GM12878 (cell line): Measurements from ENCODE around the gene LRFN2. TPM values are rescaled to one million over a fixed set of nuclear protein-coding genes. Genes with fewer than 3 reads are reported as not detected.

Experiments
- ATAC-seq: fragments of 200-7000 bp; cut with Tn5 transposase; 3 replicates; pipeline ENCODE4 v1.9.1; 2020; ENCODE audit warnings: mild to moderate bottlenecking, moderate library complexity
- BruUV-seq: library from RNA; stranded (reverse); fragments of 400-500 nt; replicated peaks from 2 replicates; lab custom pipeline; 2021; lab: Mats Ljungman, UMichigan
- CTCF ChIA-PET: fragments of 300-600 bp; sonication (Branson Sonifier 250); formaldehyde crosslinking; extraction: SDS; loops from one replicate; lab custom pipeline; 2021; ENCODE audit warnings: inconsistent platforms; lab: Yijun Ruan, JAX
- POLR2A ChIA-PET: fragments of 350-600 bp; formaldehyde crosslinking; extraction: SDS; loops from one replicate; lab custom pipeline; 2021; ENCODE audit warnings: inconsistent platforms; lab: Charles Lee
- RAD21 ChIA-PET: fragments of 300-600 bp; sonication (Branson Sonifier 250); formaldehyde crosslinking; loops from one replicate; lab custom pipeline; 2023; ENCODE audit warnings: antibody characterized with exemption; ENCODE audit not compliant: unreplicated experiment; lab: Charles Lee
- SMC1A ChIA-PET: fragments of 300-600 bp; sonication (Branson Sonifier 250); formaldehyde crosslinking; loops from one replicate; lab custom pipeline; 2023; ENCODE audit not compliant: unreplicated experiment, uncharacterized antibody; lab: Charles Lee
- DNase-seq: peaks from one replicate; pipeline ENCODE4 v3.0.0-alpha.2; 2011; ENCODE audit warnings: low read depth, low spot score
- FAIRE-seq: peaks from 3 replicates; lab custom pipeline; 2011; peaks lifted over from hg19 to GRCh38; lab: Jason Lieb, UNC
- H2AFZ ChIP-seq: 2 replicates; pipeline ENCODE4 v1.6.0; 2011; ENCODE audit warnings: low read depth, low read length, control low read depth; ENCODE audit not compliant: control insufficient read depth
- H3K27ac ChIP-seq: 2 replicates; pipeline ENCODE4 v1.5.1; 2011; ENCODE audit warnings: control low read depth; ENCODE audit not compliant: control insufficient read depth, insufficient read depth
- H3K27me3 ChIP-seq, 2 experiments: replicated peaks in 1 of 2; 2 replicates each; pipeline versions ENCODE4 v1.6.0 to v1.6.1; 2011; ENCODE audit warnings: low read length in 1 of 2; ENCODE audit not compliant: control insufficient read depth in 2 of 2, insufficient read depth in 2 of 2
- H3K36me3 ChIP-seq, 2 experiments: 2 replicates each; pipeline ENCODE4 v1.5.1; 2011; ENCODE audit warnings: low read length in 1 of 2; ENCODE audit not compliant: control insufficient read depth in 2 of 2, insufficient read depth in 2 of 2
- H3K4me1 ChIP-seq: 2 replicates; pipeline ENCODE4 v1.6.1; 2011; ENCODE audit warnings: mild to moderate bottlenecking, low read length, moderate library complexity, mixed read lengths; ENCODE audit not compliant: control insufficient read depth, insufficient read depth
- H3K4me2 ChIP-seq: 2 replicates; pipeline ENCODE4 v1.6.0; 2011; ENCODE audit warnings: control low read depth; ENCODE audit not compliant: control insufficient read depth, insufficient read depth
- H3K4me3 ChIP-seq: fragments of 200-600 bp; sonication (generic); 2 replicates; pipeline ENCODE4 v1.5.1; 2016
- H3K79me2 ChIP-seq: 2 replicates; pipeline ENCODE4 v1.6.0; 2011; ENCODE audit warnings: low read length; ENCODE audit not compliant: control insufficient read depth, insufficient read depth
- H3K9ac ChIP-seq: 2 replicates; pipeline ENCODE4 v1.8.0; 2011; ENCODE audit warnings: low read length, control low read depth, mixed read lengths; ENCODE audit not compliant: control insufficient read depth, insufficient read depth
- H3K9me3 ChIP-seq: replicated peaks from 3 replicates; pipeline ENCODE4 v1.5.1; 2011; ENCODE audit warnings: mild to moderate bottlenecking, low read length; ENCODE audit not compliant: control insufficient read depth, insufficient read depth
- H4K20me1 ChIP-seq: 2 replicates; pipeline ENCODE4 v1.6.0; 2011; ENCODE audit not compliant: control insufficient read depth, insufficient read depth
- ATF3 ChIP-seq: IDR thresholded peaks from 2 replicates; pipeline ENCODE4 v1.6.1; 2011; ENCODE audit warnings: low read depth, mild to moderate bottlenecking, low read length, moderate library complexity, borderline replicate concordance; ENCODE audit errors: extremely low read depth
- CBX5 ChIP-seq: sonication (generic); IDR thresholded peaks from 2 replicates; pipeline ENCODE4 v1.6.1; 2016; ENCODE audit warnings: low read depth, moderate library complexity, mild to moderate bottlenecking, inconsistent platforms
- E2F8 ChIP-seq: fragments of 450-650 bp; IDR thresholded peaks from 2 replicates; pipeline ENCODE4 v1.6.1; 2018; ENCODE audit warnings: mild to moderate bottlenecking, low read depth, moderate library complexity; ENCODE audit not compliant: partially characterized antibody
- EED ChIP-seq: sonication (generic); IDR thresholded peaks from 2 replicates; pipeline ENCODE4 v1.6.1; 2016; ENCODE audit warnings: antibody characterized with exemption, low read depth
- EGR1 ChIP-seq, 2 experiments: IDR thresholded peaks; 1 replicate in 1 of 2; 2 replicates in 1 of 2; pipeline ENCODE4 v1.6.1; 2011 to 2012; ENCODE audit warnings: low read depth in 2 of 2, low read length in 2 of 2, borderline replicate concordance in 1 of 2, mild to moderate bottlenecking in 1 of 2, moderate library complexity in 1 of 2
- EP300 ChIP-seq, 2 experiments: fragments of 150-350 bp in 1 of 2; IDR thresholded peaks; 2 replicates each; pipeline ENCODE4 v1.6.1; 2011 to 2012; ENCODE audit warnings: low read depth in 2 of 2, low read length in 2 of 2, borderline replicate concordance in 1 of 2, improper control_type of control experiment in 1 of 2, inconsistent platforms in 1 of 2; ENCODE audit not compliant: control insufficient read depth in 1 of 2
- GATAD2B ChIP-seq: fragments of 450-650 bp; conservative IDR thresholded peaks from 2 replicates; pipeline ENCODE4 v1.6.1; 2017; ENCODE audit warnings: low read depth, mild to moderate bottlenecking, moderate library complexity
- IRF4 ChIP-seq: IDR thresholded peaks from 2 replicates; pipeline ENCODE4 v1.6.1; 2011; ENCODE audit warnings: low read depth, low read length
- MYB ChIP-seq: fragments of 150-350 bp; IDR thresholded peaks from 2 replicates; pipeline ENCODE4 v1.6.1; 2014; ENCODE audit warnings: mild to moderate bottlenecking, low read depth, low read length, borderline replicate concordance
- NFYB ChIP-seq: IDR thresholded peaks from 2 replicates; pipeline ENCODE4 v1.6.1; 2011; ENCODE audit warnings: low read depth, mild to moderate bottlenecking, low read length, improper control_type of control experiment, moderate library complexity; ENCODE audit not compliant: insufficient read depth
- RELA ChIP-seq: fragments of 450-650 bp; IDR thresholded peaks from 2 replicates; pipeline ENCODE4 v1.8.0; 2014; ENCODE audit warnings: borderline replicate concordance; ENCODE audit not compliant: partially characterized antibody
- SMARCA5 ChIP-seq: fragments of 450-650 bp; IDR thresholded peaks from 2 replicates; pipeline ENCODE4 v1.6.1; 2017; ENCODE audit warnings: mild to moderate bottlenecking
- ZNF384 ChIP-seq: IDR thresholded peaks from 2 replicates; pipeline ENCODE4 v1.6.1; 2012; ENCODE audit warnings: low read depth, mild to moderate bottlenecking, low read length, improper control_type of control experiment, borderline replicate concordance
- ZNF622 ChIP-seq: fragments of 450-650 bp; IDR thresholded peaks from 2 replicates; pipeline ENCODE4 v1.6.1; 2017; ENCODE audit warnings: mild to moderate bottlenecking, inconsistent platforms
- WGBS: methylation state at CpG from one replicate; pipeline ENCODE4 v1.1.6; 2016; ENCODE audit warnings: low lambda C conversion rate; ENCODE audit not compliant: insufficient replicate concordance, insufficient coverage; ENCODE audit errors: missing lambda C conversion rate; 5-methylcytosine and 5-hydroxymethylcytosine counted together
- in situ Hi-C: fragments of 300-500 bp; cut with MboI; formaldehyde crosslinking; loops from 9 replicates; pipeline ENCODE4 v1.14.3; 2018; ENCODE audit warnings: mixed read lengths
- intact Hi-C: fragments of 100-400 bp; cut with micrococcal nuclease; formaldehyde crosslinking; loops from one replicate; pipeline ENCODE4 v1.14.2; 2022; ENCODE audit not compliant: unreplicated experiment
- polyA plus RNA-seq, 11 experiments: library from polyadenylated mRNA; depleted of rRNA in 4 of 11; unstranded in 6 of 11; stranded (reverse) in 5 of 11; fragments of >200 nt; fragmentation: Nextera tagmentation in 4 of 11; fragmentation: Illumina TruSeq in 1 of 11; extraction: Ambion mirVana in 4 of 11; extraction: Trizol in 1 of 11; gene quantifications; 1 replicate in 1 of 11; 2 replicates in 10 of 11; pipeline versions ENCODE4 v1.2.1 to v1.2.3, GENCODE V29; 2011 to 2016; ENCODE audit warnings: inconsistent platforms in 2 of 11, missing spikeins in 2 of 11, low read depth in 1 of 11
- total RNA-seq, 4 experiments: library from RNA; depleted of rRNA in 3 of 4; stranded (reverse); fragments of >200 nt in 3 of 4; fragmentation: Illumina TruSeq in 1 of 4; extraction: Trizol in 1 of 4; gene quantifications; 2 replicates each; pipeline versions ENCODE4 v1.2.1 to v1.2.3, GENCODE V29; 2013 to 2021

Gene LRFN2
- total and polyA plus RNA-seq, 10 of the 15 experiments (the other 5 are each of a cell fraction or from before 2014, with no cell fraction given) = not detected

GRCh38 chr6:40444312-40444711 lies 142.9 kb downstream of the LRFN2 start:
- H3K36me3 ChIP-seq = no peaks in the 10 kb centered on the region
- H3K4me3 ChIP-seq = no peak overlapping the region
- H3K27me3 ChIP-seq = peaks cover 2 to 3% of the 10 kb centered on the region in 2 experiments
- ChIA-PET POLR2A (no interaction called here), RAD21 (interaction anchor here (0.6 kb wide), 1 partner anchor 1577 kb away, joined by 3 read pairs; no protein-coding TSS in a partner anchor), SMC1A (no interaction called here), CTCF (no interaction called here)
- BruUV-seq = no TSS peak
- no peaks in the 10 kb centered on the region for H3K4me1 ChIP-seq
- intact Hi-C loops = no loop called here
- no peaks in the 10 kb centered on the region for H3K79me2 ChIP-seq
- 16% methylated on average over 3 of the region's 3 CpGs for WGBS
- no peak for DNase-seq
- no peak for ATAC-seq
- H2AFZ ChIP-seq = no peak overlapping the region
- no peaks in the 10 kb centered on the region for H4K20me1 ChIP-seq
- in situ Hi-C loops = no loop called here
- FAIRE-seq = no peak
- no peaks in the 10 kb centered on the region for H3K9me3 ChIP-seq
- TF ChIP-seq SMARCA5 (no peak), CBX5 (no peak), RELA (no peak), IRF4 (no peak), ATF3 (no peak), ZNF384 (no peak), MYB (no peak), EGR1 (IDR thresholded peaks at IDR 0.05; ENCODE audit: borderline replicate concordance in 1 of 2, low read depth in 2 of 2, low read length in 2 of 2) (no peak), GATAD2B (no peak), NFYB (no peak), EED (no peak), ZNF622 (no peak), E2F8 (no peak), EP300 (IDR thresholded peaks at IDR 0.05; ENCODE audit: borderline replicate concordance in 1 of 2, control insufficient read depth in 1 of 2, low read depth in 2 of 2, low read length in 2 of 2) (no peak)
- H3K9ac ChIP-seq = no peak overlapping the region
- H3K27ac ChIP-seq = no peak overlapping the region
- H3K4me2 ChIP-seq = no peak overlapping the region
